GM18870 (cell line): ENCODE measurements around the gene KRTAP10-4.
"Not testable (repeated sequence)": the region's sequence is repeated elsewhere in the genome, so short reads cannot be mapped to it uniquely, and the experiment has no call there.

ENCODE experiments used
- ATAC-seq: cut with Tn5 transposase; IDR thresholded peaks from one replicate; pipeline ENCODE4 v1.9.1; 2021; ENCODE audit warnings: moderate library complexity; ENCODE audit not compliant: unreplicated experiment

Gene KRTAP10-4

GRCh38 chr21:44534688-44535087 is 38.8 kb upstream of the KRTAP10-4 start:
- ATAC-seq: no peak

- ATAC-seq: no peak
Measured at GRCh38 chr21:44535963-44536362, 37.6 kb upstream of the KRTAP10-4 start.

- no peak for ATAC-seq
Measured at GRCh38 chr21:44537930-44538911, 35.3 kb upstream of the KRTAP10-4 start.

- ATAC-seq: no peak
Measured at GRCh38 chr21:44539046-44539445, 34.5 kb upstream of the KRTAP10-4 start.

GRCh38 chr21:44539991-44540666 is 33.4 kb upstream of the KRTAP10-4 start, which contains the start of gene KRTAP10-1:
TSS of gene KRTAP10-1 (minus strand) at chr21:44540195. CDS start at chr21:44540150, 45 bp downstream.
- ATAC-seq: no peak

GRCh38 chr21:44540741-44541288 is 32.7 kb upstream of the KRTAP10-4 start:
- no peak for ATAC-seq

- no peak for ATAC-seq
Measured at GRCh38 chr21:44542716-44543115, 30.8 kb upstream of the KRTAP10-4 start.

GRCh38 chr21:44544566-44544965 is 29.0 kb upstream of the KRTAP10-4 start:
- ATAC-seq: no peak

GRCh38 chr21:44547656-44548331 is 25.7 kb upstream of the KRTAP10-4 start:
- no peak for ATAC-seq

GRCh38 chr21:44548381-44548780 is 25.1 kb upstream of the KRTAP10-4 start:
- ATAC-seq: no peak

GRCh38 chr21:44548922-44549321 is 24.6 kb upstream of the KRTAP10-4 start:
- no peak for ATAC-seq

GRCh38 chr21:44549525-44550211 is 23.9 kb upstream of the KRTAP10-4 start:
- no peak for ATAC-seq

- not testable (repeated sequence) for ATAC-seq
Measured at GRCh38 chr21:44550285-44550684, 23.2 kb upstream of the KRTAP10-4 start.

- no peak for ATAC-seq
Measured at GRCh38 chr21:44550807-44551206, 22.7 kb upstream of the KRTAP10-4 start.

- ATAC-seq: no peak
Measured at GRCh38 chr21:44551340-44551961, 22.1 kb upstream of the KRTAP10-4 start, which contains the start of gene KRTAP10-2. TSS of gene KRTAP10-2 (minus strand) at chr21:44551505. CDS start at chr21:44551458, 47 bp downstream.

- ATAC-seq: no peak
Measured at GRCh38 chr21:44552136-44552535, 21.4 kb upstream of the KRTAP10-4 start.

- no peak for ATAC-seq
Measured at GRCh38 chr21:44552681-44553080, 20.8 kb upstream of the KRTAP10-4 start.

- ATAC-seq: no peak
Measured at GRCh38 chr21:44555200-44555875, 18.2 kb upstream of the KRTAP10-4 start.

- ATAC-seq: no peak
Measured at GRCh38 chr21:44556879-44557278, 16.6 kb upstream of the KRTAP10-4 start.
